Fibroblast of the conjunctiva (primary cell): ENCODE measurements around the gene LMX1A.

Source experiments
- DNase-seq: peaks from one replicate; pipeline ENCODE4 v3.0.0-alpha.2; 2010; ENCODE audit warnings: low read depth

LMX1A gene

DNA sequence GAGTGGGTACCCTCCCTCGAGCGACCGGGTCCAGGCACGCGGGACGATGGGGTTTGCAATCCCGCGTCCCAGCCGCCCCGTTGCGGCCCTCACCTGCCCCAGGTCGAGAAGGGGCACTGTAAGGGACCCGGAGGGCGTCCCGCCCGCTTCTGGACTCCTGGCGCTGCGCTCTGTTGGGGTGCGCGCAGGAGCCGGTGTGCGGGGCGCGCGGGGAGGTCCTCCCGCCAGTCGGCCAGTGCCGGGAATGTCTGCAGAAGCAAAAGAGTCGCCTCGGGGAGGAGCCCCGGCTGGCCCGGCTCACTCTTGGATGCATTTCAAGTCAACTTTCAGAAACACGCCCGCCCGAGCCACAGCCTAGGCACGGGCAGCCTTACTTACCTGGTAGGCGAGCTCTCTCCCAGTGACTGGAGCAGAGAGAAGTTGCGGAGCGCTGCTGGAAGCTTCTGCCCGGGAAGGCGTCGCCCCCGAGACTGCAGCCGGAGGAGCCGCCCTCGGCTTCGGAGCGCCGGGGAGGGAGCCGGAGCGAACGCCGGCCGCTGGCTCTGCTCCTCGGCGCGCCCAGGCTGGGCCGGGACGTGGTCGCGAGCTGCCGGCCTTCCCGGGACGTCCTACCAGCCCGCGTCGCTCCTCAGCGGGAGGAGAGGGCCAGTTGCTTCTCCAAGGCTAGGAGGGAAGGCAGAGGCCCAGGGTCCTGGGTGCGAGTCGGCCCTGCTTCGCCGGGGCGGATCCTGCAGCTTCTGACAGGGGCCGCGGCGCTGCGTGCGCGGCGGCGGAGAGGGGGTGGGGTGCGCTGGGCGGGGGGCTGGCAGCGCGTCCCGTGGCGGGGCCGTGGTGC lies at the start of gene LMX1A:
Gene LMX1A, minus strand, starts transcription at position 739 of the 835 bp plus-strand sequence. CDS start 1,156 bp downstream, outside the sequence.
- DNase-seq = no peak

DNA sequence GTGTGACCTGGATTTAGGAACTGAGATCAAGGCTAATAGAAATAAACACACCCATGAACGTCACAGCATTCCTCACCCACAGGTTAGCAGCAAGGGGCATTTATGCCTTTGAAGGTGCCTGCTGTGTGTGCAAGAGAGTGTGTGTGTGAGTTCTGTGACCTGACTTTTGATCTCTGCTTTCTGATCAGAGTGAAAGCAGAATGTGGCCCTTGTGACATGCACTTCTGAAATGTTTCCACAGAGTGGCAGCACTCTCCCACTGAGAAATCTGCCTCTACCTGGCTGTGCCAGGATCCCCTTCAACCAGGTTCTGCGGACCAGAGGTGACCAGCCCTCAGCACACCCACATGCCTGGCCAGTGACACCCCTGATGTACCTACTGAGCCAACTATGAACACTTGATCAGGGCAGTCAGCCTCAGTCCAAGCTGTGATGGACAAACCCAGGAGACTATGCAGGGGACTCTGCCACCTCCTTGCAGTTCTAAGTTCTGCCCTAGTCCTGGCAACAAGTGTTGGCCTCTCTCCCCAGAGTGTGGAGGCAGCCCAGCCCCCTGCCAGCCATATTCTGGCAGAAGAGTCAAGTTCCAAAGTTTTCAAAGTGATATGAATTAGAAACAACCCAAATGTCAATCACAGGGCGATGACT lies 47.4 kb upstream of the LMX1A start:
- no peak for DNase-seq

DNA sequence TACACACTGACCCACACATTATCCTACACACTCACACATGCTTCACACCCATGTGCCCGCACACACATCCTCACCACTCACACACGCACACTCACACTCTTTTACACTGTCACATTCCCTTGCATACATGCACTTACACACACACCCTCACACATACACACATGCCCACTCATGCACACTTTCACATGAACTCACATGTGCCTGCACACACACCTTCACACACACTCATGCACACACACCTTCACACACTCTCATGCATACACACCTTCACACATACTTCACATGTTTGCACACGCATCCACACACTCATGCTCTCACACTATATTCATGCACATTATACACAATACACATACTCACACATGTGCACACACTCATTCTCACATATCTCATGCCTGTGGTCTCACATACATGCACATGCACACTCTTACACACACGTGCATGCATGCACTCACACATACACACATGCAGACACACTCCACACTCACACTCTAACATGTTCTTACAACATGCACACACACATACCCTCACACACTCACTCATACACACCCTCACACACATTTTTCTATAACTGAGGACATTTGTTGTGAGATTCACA lies 46.1 kb upstream of the LMX1A start:
- no peak for DNase-seq

DNA sequence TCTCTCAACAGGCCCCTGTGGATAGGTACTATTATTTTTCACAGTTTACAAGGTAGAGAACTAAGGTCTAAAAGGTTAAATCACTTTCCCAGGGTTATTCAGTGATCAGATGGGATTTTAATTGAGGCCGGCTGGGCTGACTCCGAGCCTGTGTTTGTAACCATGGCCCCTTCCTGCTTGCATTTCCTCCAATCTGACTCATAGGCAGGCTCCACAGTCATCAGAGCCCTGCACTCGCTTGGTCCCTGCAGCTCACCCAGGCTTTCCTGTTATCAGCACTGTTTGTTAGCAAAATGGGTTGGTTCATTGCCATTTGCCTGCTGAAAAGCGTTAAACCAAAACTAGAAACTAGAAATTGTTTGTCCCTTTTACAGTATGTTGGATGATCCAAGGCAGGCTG lies 41.4 kb upstream of the LMX1A start:
- peak; percentile 24 for DNase-seq

DNA sequence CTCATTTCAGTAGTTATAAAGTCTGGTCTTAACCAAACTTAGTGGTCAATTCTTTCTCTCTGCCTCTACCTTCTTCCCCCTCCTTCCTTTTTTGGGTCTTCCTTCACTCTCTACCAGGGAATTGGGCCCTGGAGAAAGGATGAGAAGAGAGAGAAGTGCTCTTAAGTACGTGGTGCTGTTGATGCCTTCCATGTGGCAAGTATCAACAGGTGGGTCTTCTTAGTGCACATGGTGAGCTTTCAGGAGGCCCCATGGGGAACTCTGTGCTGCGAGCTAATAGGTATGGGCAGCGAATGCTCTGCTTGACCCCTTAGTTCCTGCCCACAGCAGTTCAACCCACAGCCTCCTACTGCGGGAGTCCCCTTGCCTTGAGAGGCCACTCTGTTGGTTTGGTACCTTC lies 39.4 kb upstream of the LMX1A start:
- DNase-seq = no peak

DNA sequence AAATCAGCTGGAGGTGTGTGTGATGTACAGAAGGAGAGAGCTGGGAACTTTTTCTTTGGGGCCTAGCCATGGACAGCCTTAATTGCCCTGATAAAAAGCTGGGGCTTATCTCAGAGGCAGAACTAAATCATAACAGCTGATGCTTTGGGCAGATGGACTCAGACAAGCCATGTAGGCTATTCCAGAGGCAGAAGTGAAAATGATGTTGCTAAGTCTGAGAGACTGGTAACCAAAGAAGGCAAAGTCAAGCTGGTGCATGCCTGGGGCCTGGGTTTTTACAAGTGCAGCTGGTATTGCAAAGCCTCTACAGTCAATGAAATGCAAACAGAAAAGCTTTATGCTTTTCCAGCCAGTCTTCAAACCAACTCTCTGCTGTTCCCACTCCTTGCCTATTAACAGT lies 39.0 kb upstream of the LMX1A start:
- DNase-seq = no peak

DNA sequence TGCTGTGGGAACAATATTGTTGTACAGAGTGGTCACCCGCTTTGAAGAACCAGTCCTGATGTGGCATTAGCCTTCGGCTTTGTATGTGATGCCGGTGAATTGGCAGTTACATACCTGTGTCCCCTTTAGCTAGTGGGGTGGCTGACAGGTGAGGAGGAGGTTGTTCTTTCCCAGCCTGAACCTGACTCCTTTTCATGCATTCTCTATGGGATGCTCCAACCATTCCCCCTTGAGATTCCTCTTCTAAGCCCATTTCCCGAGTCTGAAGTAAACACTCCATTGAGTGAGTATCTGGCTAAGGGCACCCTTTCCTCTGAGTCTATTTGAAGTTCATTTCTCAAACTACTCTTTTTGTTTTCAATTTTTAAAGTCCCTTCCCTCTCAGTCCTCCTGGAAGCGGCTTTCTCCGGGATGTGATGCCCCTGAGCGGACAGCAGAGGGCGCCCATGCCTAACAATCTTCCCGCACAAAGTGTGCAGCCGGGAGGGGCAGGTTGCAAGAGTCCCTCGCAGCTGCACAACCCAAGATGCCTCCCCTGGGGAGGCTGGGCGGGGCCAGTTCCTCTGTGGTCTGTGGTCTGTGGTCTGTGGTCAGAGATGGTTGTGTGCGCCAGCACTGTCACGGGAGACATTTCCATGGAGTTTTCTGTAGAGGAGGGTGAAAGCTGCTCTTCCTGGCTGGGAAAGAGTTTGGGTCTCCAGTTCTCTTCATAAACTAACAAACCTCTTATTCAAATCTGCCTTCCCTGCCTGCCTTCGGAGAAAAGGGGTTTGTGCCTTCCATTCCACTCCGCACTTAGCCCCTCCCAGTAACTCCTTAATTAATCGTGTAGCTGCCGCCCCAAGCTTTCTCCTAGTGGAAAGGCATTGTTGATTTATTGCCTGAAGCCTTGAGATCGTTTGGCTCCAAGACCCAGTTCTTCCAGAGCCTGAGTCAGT lies 36.4 kb upstream of the LMX1A start:
- DNase-seq = peak; percentile 87

DNA sequence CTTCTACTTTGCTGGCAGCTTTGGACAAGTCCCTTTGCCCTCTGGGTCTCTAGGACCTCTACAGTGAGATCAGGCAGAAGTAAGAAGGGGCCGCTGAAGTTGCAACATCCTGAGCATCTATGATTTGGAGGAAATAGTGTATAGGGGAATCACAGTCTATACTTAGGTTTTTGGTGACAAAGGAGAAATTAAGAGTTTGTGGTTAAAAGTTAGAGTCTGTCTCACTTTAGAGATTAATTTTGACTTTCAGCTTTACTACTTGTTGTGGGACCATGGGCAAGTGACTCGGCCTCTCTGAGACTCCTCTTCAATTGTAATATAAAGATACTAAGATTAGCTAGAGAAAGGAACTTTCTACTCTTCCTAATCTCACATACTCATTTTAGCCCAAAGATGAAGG lies 33.1 kb upstream of the LMX1A start:
- DNase-seq = no peak

DNA sequence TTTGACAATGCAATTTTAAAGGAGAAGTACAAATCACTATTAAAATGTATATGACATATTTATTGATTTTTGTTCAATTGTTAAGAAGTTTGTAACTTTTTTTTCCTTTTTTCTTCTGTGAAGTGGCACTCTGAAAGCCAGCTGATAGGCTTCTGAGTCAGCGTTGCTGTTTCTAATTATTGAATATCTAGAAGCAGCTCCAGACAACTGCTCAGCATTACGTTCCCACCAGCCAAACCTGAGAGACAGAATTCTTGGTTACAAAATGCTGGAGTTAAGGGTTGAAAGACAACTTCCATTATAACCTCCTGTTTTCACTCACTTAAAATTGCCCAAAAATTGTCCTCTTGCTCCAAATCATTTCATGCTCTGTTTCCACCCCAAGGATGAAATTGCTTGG lies 31.4 kb upstream of the LMX1A start:
- no peak for DNase-seq

DNA sequence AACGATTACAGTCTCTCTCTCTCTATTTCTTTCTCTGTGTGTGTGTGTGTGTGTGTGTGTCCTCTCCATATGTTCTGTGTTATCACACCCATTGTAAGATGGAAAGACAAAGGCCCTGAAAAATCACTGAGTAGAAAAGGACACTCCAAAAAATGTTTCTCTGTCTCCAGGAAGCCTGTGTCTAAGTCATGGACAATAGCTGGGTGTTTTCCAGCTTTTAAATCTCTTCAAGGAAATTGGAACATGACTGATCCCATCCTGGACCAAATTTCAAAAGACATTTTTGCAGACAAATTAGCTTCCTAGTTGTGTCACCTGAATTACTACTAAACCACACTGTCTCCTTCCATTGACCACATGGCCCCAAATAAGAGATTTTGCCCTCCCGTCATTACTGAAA lies 31.0 kb upstream of the LMX1A start:
- no peak for DNase-seq

DNA sequence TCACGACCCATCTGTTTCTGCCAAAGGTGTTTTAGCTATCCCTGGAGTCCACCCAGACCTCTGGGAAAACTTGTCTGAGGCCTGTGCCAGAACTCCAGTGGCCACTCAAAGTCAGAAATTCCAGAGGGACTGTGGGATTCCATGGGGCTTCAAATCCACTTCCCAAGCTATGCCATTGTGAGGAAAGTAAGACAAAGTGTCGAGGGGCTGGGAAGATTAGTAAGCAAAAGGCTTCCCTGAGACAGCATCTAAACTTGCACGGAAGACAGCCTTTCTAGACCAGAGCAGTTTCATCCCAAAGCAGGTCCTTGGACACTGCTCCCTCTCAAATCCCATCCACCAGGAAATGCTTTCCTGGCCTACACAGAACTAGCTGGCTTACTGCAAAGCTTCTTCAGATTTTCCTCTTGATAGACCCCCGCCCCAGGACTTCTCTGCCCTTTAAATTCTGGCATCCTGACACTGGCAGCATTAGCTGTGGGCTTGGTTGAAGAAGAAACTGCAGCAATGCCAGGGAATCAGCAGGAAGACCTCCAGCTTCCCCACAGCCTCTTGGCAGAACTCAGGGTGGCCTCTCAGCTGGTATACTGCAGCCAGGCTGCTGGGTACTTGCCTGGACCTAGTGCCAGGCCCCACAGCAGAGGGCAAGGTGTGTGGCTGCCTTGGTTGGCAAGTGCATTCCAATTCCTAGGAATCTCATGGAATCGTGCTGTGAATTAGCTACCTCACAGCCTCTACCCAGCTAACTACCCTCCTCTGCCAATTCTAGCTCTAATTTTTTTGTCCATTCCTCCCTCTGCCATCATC lies 27.3 kb upstream of the LMX1A start:
- no peak for DNase-seq

DNA sequence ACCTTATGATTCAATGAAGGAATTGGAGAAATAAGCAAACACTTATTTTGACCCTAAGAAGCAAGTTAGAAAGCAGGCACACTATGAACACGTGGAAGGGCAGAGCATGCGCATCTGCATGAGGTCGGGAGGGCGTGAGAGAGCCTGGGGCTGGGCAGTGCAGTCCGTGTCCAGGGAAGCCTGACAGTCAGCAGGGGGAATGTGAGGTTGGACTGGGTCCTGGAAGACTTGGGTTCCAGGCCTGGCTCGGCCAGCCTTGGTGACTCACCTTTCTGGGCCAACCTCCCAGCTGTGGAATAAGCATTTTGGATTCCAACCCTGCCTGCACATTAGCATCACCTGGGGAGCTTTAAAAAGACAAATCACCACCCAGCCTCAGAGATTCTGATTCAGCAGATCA lies 26.6 kb upstream of the LMX1A start:
- DNase-seq = peak; percentile 59

DNA sequence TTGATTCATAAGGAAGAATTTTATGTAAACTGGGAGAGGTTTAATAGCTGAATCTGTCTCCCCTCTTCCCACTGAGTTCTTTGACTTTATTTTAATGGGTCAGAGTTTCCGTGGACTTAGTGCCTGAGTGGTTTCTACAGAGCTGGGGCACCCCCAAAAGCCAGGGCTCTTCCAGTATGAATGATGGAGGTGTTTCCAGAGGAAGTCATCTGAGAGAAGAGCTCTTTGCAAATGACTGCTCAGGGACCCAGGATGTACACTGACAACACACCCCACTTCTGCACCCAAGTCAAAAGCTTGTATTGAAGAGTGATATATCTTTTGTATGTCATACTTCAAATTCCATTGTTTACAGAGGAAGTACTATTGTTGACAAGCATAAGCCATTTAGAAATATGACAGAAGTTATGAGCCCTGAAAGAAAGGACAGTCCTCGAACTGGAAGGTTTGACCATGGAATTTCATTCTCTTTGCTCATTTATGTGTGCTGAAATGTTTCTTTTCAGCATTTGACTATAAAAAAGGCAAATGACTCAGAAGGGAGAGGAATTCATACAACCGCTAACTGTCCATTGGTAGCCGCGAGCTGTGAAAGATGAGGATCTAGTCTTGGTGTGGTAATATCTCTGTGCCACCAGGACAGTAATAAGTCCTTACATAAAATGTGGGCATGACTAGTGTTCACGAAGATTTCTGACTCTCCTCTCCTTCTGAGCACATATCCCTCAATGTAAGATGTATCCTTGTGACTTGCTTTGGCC lies 25.4 kb upstream of the LMX1A start:
- DNase-seq = no peak

DNA sequence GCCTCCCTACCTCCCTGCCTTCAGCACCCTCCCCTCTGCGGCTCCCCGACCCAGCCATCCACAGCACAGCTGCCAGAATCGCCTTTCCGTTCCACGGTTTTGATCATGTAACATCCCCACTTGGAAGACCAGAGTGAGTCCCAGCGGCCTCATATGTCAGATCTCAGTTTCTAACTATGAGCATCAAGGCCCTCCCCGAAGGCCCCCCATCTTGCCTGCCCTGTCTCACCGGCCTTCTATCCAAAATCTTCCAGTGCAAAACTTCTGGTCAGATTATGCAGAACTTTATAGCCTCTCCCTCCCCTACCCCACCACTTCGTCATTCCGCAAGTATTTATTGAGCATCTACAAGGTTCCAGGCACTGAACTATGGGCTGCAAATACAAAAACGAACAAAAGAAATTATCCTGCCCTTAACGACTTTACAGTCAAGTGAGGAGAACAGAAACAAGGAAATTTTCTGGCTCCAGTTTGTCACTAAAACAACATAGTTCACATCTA lies 20.3 kb upstream of the LMX1A start:
- no peak for DNase-seq

DNA sequence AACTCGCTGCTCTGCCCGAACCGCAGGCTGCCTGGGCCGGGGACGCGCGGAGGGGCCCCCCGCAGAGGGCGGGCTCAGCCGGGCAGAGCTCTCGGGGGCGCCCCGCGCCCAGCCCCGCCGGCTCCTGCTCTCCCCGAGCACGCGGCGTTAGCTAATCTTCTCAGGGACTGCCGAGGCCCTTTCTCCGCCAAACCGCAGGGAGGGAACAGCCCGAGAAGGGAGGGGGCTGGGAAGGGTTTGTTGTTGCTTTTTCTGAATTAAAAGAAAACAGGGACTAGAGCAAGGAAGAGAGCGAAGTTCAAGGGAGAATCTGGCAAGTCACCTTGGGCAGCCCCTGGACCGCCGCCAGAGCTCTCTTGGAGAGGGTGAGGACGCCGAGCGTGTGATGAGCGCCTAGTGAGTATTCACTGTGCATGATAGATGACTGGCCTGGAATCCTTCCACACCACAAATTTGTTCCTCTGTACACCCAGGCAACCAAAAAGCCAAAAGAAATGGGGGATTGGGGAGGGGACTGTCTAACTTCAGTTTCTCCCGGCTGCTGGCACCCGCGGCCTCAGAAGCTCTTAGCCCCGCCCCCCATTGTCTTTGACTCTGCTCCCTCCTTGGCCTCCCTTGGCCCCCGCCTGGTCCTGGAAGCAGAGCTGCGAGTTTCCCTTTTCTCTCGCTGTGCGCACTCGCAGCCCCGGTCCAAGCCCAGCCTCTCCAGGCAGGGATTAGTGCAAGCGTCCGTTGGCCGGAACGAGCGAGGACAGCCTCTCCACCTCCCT lies 19.7 kb upstream of the LMX1A start:
- peak; percentile 97 for DNase-seq

DNA sequence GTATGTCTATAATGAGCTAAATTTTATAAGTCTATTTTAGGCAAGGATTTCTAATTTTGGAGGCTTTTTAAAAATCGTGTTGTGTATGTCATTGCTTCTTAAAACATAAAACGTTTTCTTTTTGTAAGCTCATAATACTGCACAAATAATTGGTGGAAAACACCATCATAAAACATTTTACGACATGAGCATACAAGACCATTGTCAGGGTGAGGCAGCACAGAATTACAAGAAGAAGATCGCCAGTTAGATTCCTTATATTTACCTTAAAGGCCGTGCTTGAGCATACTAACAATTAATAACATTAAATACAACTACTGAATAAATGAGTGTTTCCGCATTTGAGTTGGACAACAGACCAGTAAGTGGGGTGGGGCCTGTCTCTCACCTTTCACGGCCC lies 19.1 kb upstream of the LMX1A start:
- no peak for DNase-seq

DNA sequence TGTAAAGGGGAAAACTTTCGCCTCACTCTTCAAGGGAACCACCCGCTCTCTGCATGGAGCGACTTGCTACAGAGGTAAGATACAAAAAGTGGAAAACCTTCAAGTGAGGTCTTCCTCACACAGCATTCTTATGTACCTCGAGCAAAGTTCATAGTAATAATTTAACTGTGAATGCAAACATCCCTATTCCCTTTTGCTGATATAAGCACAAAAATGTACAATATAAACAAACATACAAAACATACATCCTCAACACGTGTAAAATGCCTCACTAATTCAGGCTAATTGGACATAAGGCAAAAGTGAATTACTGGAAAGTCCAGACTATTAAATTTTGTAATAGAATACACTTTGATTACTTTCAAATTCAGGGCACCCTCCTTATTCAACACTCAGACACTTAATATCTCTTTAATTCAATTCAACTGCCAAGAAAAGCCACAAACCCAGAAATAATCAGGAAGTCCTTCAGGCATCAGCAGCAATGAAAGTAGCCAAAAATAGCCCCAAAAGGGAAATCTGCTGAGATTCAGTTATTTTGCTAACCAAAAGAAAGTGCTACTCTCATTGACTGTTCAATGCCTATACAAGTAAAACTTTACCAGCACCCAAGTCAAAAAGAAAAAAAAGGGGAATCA lies 15.2 kb upstream of the LMX1A start:
- DNase-seq = no peak

DNA sequence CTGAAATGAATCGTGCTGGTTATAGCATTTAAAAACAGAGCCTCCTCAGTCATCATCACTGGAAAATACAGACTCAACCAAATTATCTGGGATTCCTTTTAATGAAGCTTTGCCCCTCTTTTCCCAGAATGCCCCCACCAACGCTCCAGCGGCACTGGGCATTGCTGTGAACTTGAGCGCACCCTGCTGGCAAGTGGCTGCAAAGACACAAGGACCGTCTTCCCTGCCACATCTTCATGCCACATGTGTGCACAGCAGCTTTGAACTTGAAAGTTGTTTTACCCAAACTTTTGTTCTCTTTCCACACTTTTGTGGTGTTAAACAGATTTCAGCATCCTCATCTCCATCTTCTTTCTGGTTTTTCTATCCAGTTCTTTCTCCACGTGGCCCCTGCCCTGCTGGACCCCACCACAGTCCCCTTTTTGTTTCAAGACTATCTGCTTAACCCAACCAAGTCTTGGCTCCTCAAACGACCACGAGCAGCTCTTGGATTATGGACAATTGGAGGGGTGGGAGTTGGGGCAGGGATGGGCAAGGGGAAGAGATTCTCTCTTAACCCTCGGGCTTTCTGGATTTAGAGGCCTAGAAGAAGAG lies 12.8 kb upstream of the LMX1A start:
- peak; percentile 26 for DNase-seq
